ENCODE data around the gene TUNAR. TPM values are rescaled to one million over a fixed set of nuclear protein-coding genes. Genes with fewer than 3 reads are reported as not detected.
A peak's percentile ranks its signal among the peaks of the same experiment; 100 is the strongest.

The TUNAR gene
- total RNA-seq, 2 experiments from 2014 or later, result not detected

DNA sequence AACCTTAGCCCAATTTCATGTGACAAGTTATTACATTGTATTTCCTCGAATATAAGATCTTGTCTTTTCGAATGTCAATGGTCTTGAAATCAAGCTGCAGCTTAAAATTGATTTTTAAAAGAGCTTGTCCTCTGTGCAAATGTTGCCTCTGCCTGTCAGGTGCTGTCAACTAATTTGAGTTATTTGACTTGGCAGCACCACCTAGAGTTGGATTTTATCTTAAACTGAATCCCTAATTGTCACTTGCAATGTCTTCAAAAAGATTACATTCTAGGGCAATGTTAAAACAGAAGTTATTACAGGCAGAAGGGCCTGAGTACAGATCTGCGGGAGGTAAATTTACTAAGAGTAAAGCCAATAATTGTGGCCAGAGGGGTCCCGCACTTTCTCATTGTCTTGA lies 26.2 kb upstream of the TUNAR start:
- ATAC-seq (ENCODE audit: low read depth) (no peak), DNase-seq (no peak)
- POLR2A ChIA-PET, result no interaction called here
- Mint-ChIP-seq H3K36me3 (no peaks in the 10 kb centered on the region), H3K4me3 (no peak overlapping the region), H3K9me3 (no peaks in the 10 kb centered on the region), H3K4me1 (no peaks in the 10 kb centered on the region), H3K27me3 (peaks cover 22% of the 10 kb centered on the region), H3K27ac (no peak overlapping the region)

DNA sequence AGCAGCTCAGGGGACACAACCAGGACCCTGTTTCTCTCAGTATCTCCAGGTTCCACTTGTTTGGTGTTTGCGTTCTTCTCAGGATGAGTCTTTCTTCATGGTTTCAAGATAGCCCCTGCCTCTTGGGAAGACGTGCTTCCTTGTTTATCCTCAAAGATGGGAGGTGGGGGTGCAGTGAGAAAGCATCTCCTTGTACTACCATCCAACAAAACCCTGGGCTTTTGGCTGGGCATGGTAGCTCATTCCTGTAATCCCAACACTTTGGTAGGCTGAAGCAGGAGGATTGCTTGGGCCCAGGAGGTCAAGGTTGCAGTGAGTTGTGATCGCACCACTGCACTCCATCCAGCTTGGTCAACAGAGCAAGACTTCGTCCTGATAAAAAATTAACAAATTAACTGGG lies 21.0 kb upstream of the TUNAR start:
- POLR2A ChIA-PET, result no interaction called here
- Mint-ChIP-seq H3K27me3 (peaks cover 2% of the 10 kb centered on the region), H3K4me1 (no peaks in the 10 kb centered on the region), H3K4me3 (no peak overlapping the region), H3K9me3 (no peaks in the 10 kb centered on the region), H3K27ac (no peak overlapping the region), H3K36me3 (no peaks in the 10 kb centered on the region)
- ATAC-seq (ENCODE audit: low read depth) (no peak), DNase-seq (no peak)

DNA sequence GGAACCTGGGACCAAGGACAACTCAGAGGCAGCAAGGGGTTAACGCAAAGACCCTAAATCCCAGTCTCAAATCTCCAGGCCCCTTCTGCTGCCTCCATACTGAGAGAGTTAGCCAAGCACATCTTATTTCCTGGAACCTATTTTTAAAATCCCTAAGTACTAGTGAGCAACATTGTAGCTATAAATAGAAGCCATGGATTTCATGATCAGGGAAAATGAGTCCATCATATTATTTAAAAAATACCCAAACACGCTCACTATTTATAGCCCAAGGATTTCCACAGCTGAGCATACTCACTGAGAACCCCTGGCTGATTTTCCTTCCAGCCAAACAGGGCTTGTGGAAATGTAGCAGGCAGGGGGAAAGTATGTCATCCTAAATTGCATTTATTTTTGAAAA lies 19.4 kb upstream of the TUNAR start:
- no peak for ATAC-seq (ENCODE audit: low read depth)
- no peak for DNase-seq
- POLR2A ChIA-PET, result no interaction called here
- Mint-ChIP-seq H3K36me3 (no peaks in the 10 kb centered on the region), H3K4me1 (no peaks in the 10 kb centered on the region), H3K4me3 (no peak overlapping the region), H3K9me3 (no peaks in the 10 kb centered on the region), H3K27ac (no peak overlapping the region), H3K27me3 (peaks cover 2% of the 10 kb centered on the region)

DNA sequence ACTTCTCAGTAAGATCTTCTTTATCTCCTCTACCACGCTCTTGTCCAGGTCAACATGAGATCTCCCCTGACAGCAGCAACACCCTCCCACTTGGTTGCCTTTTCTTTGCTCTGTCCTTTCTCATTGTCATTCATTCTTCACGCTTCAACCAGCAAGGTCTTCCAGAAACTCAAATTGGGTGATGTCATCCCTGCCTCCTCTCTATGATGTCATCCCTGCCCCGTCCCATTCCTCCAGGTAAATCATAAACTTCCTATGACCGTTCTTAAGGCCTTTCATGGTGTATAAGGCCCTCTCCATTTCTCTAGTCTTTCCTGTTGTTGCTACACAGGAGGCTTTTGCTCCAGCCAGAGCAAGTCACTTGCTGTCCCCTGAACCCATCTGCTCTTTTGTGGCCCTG lies 17.7 kb upstream of the TUNAR start:
- Mint-ChIP-seq H3K4me1 (no peaks in the 10 kb centered on the region), H3K4me3 (no peak overlapping the region), H3K27me3 (peaks cover 2% of the 10 kb centered on the region), H3K27ac (no peak overlapping the region), H3K9me3 (no peaks in the 10 kb centered on the region), H3K36me3 (no peaks in the 10 kb centered on the region)
- no peak for DNase-seq
- POLR2A ChIA-PET, result no interaction called here
- ATAC-seq (ENCODE audit: low read depth), result no peak

DNA sequence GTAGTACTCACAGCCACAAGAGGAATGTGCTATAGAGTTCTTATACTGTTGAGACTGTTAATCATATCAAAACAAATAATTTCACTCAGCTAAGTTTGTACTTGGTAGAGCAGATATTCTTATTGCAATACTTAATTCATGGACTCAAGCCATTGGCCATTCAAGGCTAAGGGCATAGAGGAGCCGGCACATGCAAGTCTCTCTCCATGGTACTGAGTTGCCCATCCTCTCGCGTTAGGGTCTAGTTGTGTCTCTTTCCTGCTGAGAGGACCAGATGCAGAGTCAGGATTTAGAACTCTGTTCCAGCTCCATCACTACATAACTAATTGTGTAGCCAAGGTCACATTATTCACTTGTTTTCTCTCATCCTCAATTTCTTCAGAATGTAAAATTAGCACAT lies 14.4 kb upstream of the TUNAR start:
- no peaks in the 10 kb centered on the region for H3K36me3 Mint-ChIP-seq
- POLR2A ChIA-PET, result no interaction called here
- DNase-seq, result no peak
- no peak for ATAC-seq (ENCODE audit: low read depth)
- no peak overlapping the region for H3K27ac Mint-ChIP-seq
- H3K27me3 Mint-ChIP-seq, result peaks cover 3% of the 10 kb centered on the region
- H3K9me3 Mint-ChIP-seq, result no peaks in the 10 kb centered on the region
- H3K4me1 Mint-ChIP-seq, result no peaks in the 10 kb centered on the region
- no peak overlapping the region for H3K4me3 Mint-ChIP-seq

DNA sequence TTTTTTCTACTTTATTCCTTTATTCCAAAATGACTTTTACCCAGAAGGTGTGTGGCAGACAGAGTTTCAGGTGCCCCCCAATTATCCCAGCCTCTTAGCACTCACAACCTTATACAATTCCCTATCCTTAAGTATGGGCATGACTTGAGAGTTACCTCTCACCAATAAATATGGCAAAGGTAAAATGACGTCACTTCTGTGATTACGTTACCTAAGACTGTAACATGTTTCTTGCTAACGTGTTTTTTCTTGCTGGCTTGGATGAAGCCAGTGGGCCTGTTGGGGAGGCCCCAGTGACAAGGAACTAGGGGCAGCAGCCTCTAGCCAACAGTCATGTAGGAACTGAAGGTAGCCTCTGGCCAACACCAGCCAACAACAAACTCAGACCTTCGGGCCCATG lies 13.3 kb upstream of the TUNAR start:
- ATAC-seq (ENCODE audit: low read depth) (no peak), DNase-seq (no peak)
- Mint-ChIP-seq H3K27me3 (peaks cover 8% of the 10 kb centered on the region), H3K9me3 (no peaks in the 10 kb centered on the region), H3K27ac (no peak overlapping the region), H3K4me1 (no peaks in the 10 kb centered on the region), H3K4me3 (no peak overlapping the region), H3K36me3 (no peaks in the 10 kb centered on the region)
- POLR2A ChIA-PET, result no interaction called here

DNA sequence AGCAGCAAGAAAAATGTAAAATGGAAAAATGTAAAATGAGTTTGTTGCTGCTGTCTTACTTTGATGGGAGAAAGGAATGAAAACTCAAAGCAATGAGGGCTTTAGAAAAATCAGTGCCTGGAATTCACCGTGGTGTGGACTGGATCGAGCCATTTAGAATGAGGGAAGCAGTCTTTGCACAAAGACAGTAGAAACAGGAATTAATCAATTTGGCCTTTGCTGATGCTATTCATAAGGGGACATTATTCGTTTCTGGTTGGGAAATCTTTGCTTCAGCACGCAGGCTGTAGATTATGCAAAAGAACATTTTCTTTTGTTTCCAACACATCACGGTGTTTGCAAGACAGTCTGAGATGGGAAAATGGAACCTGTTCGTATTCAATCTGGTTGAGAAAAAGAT lies 6.9 kb upstream of the TUNAR start:
- Mint-ChIP-seq H3K27ac (no peak overlapping the region), H3K4me1 (no peaks in the 10 kb centered on the region), H3K27me3 (peaks cover 24% of the 10 kb centered on the region), H3K4me3 (no peak overlapping the region), H3K9me3 (no peaks in the 10 kb centered on the region), H3K36me3 (no peaks in the 10 kb centered on the region)
- POLR2A ChIA-PET, result no interaction called here
- ATAC-seq (ENCODE audit: low read depth) (no peak), DNase-seq (no peak)

DNA sequence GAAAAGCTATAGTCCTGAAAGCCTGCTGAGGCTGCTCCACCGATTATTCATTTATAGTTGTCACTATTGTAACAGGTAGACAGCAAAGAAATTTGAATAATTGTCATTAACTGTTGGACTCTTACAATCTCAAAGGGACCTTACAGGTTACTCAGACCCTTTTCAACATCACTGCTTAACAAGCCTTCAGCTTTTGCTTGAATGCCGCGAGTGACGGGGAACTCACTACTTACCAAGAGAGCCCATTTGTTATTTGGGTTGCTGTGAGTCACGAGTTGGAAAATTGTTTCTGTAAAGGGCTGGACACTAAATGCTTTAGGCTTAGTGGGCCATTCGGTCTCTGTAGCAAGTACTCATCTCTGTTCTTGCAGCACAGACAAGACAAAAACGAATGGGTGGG lies 5.9 kb upstream of the TUNAR start:
- Mint-ChIP-seq H3K4me3 (no peak overlapping the region), H3K4me1 (no peaks in the 10 kb centered on the region), H3K9me3 (no peaks in the 10 kb centered on the region), H3K27ac (no peak overlapping the region), H3K36me3 (no peaks in the 10 kb centered on the region), H3K27me3 (peaks cover 34% of the 10 kb centered on the region)
- ATAC-seq (ENCODE audit: low read depth) (no peak), DNase-seq (no peak)
- POLR2A ChIA-PET, result no interaction called here

DNA sequence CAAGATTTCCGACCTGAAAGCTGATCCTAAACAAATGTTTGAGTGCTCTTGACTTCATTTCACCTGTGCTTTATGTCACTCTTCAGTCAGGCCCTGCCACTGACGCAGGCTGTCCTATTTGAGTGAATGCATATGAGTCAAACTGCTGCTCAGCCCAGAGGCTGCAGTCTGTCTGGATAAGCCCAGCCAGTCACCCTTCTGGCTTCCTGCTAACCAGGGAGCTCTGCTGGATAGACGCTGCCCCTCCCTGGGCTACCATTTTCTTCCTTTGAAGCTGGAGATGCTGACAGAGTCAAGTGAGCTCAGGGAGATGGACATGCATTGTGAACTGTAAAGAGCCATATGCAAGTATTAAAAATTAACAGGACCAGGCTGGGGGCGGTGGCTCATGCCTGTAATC lies 5.1 kb upstream of the TUNAR start:
- no peak overlapping the region for H3K4me3 Mint-ChIP-seq
- POLR2A ChIA-PET, result no interaction called here
- H3K4me1 Mint-ChIP-seq, result no peaks in the 10 kb centered on the region
- peaks cover 34% of the 10 kb centered on the region for H3K27me3 Mint-ChIP-seq
- no peaks in the 10 kb centered on the region for H3K9me3 Mint-ChIP-seq
- ATAC-seq (ENCODE audit: low read depth), result no peak
- no peak overlapping the region for H3K27ac Mint-ChIP-seq
- H3K36me3 Mint-ChIP-seq, result no peaks in the 10 kb centered on the region
- no peak for DNase-seq

DNA sequence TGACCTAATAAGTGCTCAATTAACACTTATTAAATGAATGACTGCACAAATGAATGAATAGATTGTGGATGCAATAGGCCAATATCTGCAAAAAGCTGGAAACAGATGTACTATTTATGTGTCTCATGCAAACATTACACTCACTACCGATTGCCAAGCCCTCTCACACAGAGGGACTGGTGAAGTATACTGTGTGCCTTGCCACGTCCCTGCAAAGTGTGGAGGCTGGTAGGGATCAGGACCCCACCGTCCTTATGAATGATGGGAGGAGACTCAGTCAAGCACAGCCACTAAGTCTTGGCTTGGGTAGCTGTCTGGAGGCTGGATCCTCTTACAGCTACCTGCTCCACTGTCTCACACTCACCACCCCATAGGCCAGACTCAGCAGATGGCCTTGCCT lies 3.9 kb upstream of the TUNAR start:
- peaks cover 1% of the 10 kb centered on the region for H3K4me1 Mint-ChIP-seq
- ATAC-seq (ENCODE audit: low read depth), result no peak
- H3K4me3 Mint-ChIP-seq, result no peak overlapping the region
- peaks cover 38% of the 10 kb centered on the region for H3K27me3 Mint-ChIP-seq
- no peaks in the 10 kb centered on the region for H3K9me3 Mint-ChIP-seq
- no peak overlapping the region for H3K27ac Mint-ChIP-seq
- DNase-seq, result no peak
- POLR2A ChIA-PET, result no interaction called here
- H3K36me3 Mint-ChIP-seq, result no peaks in the 10 kb centered on the region

DNA sequence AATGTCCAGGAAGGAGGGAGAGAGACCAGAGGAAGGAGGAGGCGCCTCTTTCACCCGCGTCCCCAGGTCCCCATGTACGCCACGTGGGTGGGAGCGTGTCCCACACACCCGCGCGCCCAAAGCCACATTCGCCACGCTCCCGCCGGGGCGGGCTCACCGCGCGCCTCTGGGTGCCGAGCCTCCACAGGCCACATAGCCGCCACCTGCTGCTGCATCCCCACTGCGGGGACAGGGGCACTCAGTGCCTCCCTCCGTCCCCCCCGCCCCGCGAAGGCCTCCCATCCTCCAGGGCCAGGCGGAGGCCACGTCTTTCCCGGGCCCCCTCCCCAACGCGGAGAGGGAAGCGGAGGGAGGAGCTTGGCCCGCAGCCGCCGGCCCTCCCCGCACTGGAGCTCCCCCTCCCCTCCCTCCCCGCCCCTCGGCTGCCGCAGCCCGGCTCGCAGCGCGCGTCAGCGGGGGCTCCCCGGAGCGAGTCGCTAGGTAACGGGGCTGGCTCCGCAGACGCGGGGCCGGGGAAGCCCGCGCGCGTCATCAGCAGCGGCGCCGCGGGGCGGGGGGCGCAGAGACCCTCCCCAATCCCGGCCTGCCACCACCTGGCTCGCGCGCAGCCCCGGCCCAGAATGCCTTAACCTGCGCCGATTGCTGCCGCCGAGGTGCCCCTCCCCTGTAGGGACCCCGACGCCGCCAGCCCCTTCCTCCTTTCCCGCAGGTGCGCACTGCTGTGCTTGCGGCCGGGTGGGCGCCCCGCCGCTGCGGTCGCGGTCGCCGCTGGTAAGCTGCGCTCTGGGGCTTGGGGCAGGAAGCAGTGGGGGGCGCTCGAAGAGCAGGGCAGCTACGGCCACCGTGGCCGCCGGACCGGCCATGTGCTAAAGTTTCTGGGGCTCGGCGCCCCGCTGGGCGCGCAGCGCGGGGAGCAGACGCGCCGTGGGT lies 536 bp upstream of the TUNAR start:
- peaks cover 1% of the 10 kb centered on the region for H3K4me1 Mint-ChIP-seq
- ATAC-seq (ENCODE audit: low read depth) (no peak), DNase-seq (peak; percentile 32)
- H3K36me3 Mint-ChIP-seq, result no peaks in the 10 kb centered on the region
- no peaks in the 10 kb centered on the region for H3K9me3 Mint-ChIP-seq
- POLR2A ChIA-PET, result no interaction called here
- H3K27me3 Mint-ChIP-seq, result peaks cover 57% of the 10 kb centered on the region
- no peak overlapping the region for H3K4me3 Mint-ChIP-seq
- no peak overlapping the region for H3K27ac Mint-ChIP-seq

DNA sequence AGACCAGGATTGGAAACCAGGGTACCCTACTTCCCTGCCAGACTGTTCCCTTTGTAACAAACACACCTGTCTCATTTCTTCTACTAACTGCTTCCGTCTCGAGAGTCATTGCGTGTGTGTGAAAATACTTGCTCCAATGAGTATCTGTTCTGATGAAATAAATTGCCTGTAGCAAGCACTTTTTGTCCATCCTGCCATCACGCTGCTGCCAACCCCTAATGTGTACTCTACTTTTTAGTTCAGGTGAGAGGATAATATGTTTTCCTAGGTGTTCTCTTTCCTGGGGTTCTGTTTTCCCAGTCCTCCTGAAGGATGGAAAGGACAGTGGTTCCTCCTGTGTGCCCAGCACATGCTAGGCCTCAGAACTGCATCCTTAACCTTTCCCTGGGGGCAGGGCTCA lies 1.0 kb downstream of the TUNAR start:
- POLR2A ChIA-PET, result no interaction called here
- Mint-ChIP-seq H3K9me3 (no peaks in the 10 kb centered on the region), H3K36me3 (no peaks in the 10 kb centered on the region), H3K27me3 (peaks cover 52% of the 10 kb centered on the region), H3K27ac (no peak overlapping the region), H3K4me3 (no peak overlapping the region), H3K4me1 (peaks cover 1% of the 10 kb centered on the region)
- DNase-seq (no peak), ATAC-seq (ENCODE audit: low read depth) (no peak)

DNA sequence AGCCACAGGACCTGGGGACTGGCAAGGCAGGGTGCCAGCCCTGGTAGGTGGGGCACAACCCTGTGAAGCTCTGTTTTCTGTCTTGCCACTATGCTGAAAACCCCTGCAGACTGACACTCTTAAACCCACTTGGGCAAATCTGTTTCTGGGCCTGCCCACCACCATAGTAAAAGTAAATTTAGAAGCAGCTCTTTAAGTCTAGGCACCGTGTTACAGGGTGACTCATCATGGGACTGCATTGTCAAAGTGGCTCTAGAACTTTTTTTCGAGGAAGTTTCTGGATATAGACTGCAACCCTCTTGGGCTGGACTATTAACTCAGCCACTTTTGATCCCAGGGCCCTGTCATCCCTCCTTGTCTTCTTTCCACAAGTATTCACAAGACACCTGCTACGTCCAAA lies 7.7 kb downstream of the TUNAR start:
- Mint-ChIP-seq H3K4me1 (peaks cover 5% of the 10 kb centered on the region), H3K9me3 (no peaks in the 10 kb centered on the region), H3K27ac (no peak overlapping the region), H3K27me3 (peaks cover 11% of the 10 kb centered on the region), H3K36me3 (no peaks in the 10 kb centered on the region), H3K4me3 (no peak overlapping the region)
- no peak for ATAC-seq (ENCODE audit: low read depth)
- POLR2A ChIA-PET, result no interaction called here
- DNase-seq, result no peak

DNA sequence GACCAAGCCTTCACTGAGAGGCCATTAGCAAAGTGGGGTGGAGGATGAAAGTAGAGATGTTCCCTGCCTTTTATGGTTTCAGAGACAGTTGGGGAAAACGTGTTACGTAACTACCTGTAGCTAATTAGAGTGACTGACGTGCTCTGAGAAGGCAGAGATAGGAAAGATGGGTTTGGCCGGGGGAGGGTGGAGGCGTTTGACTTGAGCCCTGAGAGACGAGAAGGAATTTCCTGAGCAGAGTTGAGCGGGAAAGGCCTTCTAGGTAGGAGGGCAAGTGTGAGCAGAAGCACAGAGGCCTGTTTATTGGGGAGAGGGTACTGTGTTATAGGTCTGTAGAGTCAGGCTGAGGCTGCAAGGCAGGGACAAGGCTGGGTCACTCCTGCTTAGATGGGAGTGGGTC lies 8.6 kb downstream of the TUNAR start:
- H3K27ac Mint-ChIP-seq, result no peak overlapping the region
- DNase-seq, result no peak
- H3K4me1 Mint-ChIP-seq, result peaks cover 5% of the 10 kb centered on the region
- H3K4me3 Mint-ChIP-seq, result no peak overlapping the region
- H3K9me3 Mint-ChIP-seq, result no peaks in the 10 kb centered on the region
- no peaks in the 10 kb centered on the region for H3K36me3 Mint-ChIP-seq
- peaks cover 7% of the 10 kb centered on the region for H3K27me3 Mint-ChIP-seq
- ATAC-seq (ENCODE audit: low read depth), result no peak
- POLR2A ChIA-PET, result no interaction called here

DNA sequence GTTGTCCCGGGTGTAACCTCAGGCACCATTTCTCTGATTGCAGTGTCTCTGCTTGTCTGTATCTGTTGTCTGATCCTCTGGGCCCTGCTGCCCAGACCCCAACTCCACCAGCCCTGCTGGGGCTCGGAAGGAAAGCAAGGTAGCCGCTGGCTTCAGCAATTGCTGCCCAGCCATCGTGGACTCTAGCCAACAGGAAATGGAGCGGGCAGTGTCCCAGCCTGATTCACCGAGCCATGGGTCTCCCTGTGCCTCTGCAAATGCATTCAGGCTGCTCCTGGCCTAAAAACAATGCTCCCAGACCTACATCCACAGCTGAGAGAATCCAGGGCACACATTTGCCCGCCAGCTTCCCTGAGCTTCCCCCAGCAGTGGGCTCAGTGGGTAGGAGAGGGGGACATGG lies 9.2 kb downstream of the TUNAR start:
- peaks cover 5% of the 10 kb centered on the region for H3K27me3 Mint-ChIP-seq
- no peaks in the 10 kb centered on the region for H3K9me3 Mint-ChIP-seq
- POLR2A ChIA-PET, result no interaction called here
- no peak overlapping the region for H3K27ac Mint-ChIP-seq
- H3K36me3 Mint-ChIP-seq, result no peaks in the 10 kb centered on the region
- no peak for ATAC-seq (ENCODE audit: low read depth)
- no peak for DNase-seq
- peaks cover 5% of the 10 kb centered on the region for H3K4me1 Mint-ChIP-seq
- H3K4me3 Mint-ChIP-seq, result no peak overlapping the region

All from activated naive CD8-positive, alpha-beta T cell treated with anti-CD3 and anti-CD28 coated beads, Interleukin-2, amount 10 ng/mL, durations not matched to agents 7 days and 5 days (primary cell).